Fibroblast of pulmonary artery (primary cell): ENCODE measurements around the gene PLA2R1.

ENCODE experiments used
- DNase-seq: peaks from one replicate; pipeline ENCODE4 v3.0.0-alpha.2; 2010; ENCODE audit warnings: low read depth
- H3K4me3 ChIP-seq: replicated peaks from 2 replicates; pipeline ENCODE4 v1.5.1; 2011; ENCODE audit warnings: low read depth, mild to moderate bottlenecking, control low read depth, low read length, moderate library complexity
- TF ChIP-seq, protein P1 (sequence below): IDR thresholded peaks from 2 replicates; pipeline ENCODE4 v1.5.1; 2011; ENCODE audit warnings: mild to moderate bottlenecking, control low read depth, low read length, inconsistent platforms; ENCODE audit errors: missing control alignments

Gene PLA2R1

DNA sequence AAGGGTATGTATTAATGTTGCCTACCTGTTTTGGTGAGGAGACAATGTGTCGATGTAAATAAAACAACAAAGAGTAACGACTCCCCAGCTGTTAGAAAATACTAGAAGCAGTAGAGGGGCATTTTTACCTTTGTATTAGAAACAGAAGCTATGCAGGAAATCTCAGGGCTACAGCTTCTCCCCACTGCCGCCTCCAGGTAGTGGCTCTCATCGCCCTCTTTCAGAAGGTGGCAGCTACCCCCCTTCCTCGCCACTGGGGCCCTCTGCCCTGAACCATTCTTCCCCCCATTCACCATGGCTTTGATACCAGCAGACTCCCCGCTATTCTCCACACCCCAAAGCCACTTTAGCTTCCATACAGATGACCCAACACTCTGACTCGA is 6.7 kb downstream of the PLA2R1 start:
- TF ChIP-seq, protein P1, sequence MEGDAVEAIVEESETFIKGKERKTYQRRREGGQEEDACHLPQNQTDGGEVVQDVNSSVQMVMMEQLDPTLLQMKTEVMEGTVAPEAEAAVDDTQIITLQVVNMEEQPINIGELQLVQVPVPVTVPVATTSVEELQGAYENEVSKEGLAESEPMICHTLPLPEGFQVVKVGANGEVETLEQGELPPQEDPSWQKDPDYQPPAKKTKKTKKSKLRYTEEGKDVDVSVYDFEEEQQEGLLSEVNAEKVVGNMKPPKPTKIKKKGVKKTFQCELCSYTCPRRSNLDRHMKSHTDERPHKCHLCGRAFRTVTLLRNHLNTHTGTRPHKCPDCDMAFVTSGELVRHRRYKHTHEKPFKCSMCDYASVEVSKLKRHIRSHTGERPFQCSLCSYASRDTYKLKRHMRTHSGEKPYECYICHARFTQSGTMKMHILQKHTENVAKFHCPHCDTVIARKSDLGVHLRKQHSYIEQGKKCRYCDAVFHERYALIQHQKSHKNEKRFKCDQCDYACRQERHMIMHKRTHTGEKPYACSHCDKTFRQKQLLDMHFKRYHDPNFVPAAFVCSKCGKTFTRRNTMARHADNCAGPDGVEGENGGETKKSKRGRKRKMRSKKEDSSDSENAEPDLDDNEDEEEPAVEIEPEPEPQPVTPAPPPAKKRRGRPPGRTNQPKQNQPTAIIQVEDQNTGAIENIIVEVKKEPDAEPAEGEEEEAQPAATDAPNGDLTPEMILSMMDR: no peak
- no peak for DNase-seq
- no peak overlapping the region for H3K4me3 ChIP-seq

DNA sequence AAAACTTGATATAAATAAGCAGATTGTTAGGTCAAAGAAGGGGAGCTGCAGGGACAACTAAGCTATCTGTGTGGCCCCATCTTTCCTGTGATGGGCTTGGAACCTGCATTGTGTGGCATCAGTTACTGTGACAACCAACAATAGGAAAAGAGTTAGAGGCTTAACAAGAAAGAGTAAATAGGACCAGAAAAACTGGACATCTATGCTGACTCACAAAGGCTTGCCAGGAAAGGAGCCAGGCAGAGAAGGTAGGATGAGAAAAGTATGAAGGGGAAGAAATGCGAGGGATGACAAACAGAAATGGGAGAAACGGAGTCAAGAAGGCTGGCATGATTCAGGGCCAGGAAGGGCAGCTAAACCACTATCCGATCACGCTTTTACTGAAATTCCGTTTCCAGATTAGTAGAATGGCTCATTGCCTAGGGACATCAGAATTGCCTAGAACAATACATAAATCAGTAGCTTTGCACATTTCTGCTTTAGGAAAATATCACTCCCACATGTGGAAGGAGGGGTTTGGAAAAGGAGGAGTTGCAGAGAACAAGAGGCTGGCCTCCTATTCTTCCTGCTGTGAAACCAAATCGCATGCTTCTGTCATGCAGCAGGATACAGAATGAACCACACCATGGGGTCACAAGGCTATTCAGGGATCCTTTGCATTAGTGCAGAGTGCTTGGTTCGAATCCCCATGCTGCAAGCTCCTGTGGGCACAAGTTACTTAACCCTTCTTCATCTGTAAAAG is 7.3 kb downstream of the PLA2R1 start:
- peak; percentile 84 for DNase-seq
- no peak overlapping the region for H3K4me3 ChIP-seq
- TF ChIP-seq, protein P1: no peak

DNA sequence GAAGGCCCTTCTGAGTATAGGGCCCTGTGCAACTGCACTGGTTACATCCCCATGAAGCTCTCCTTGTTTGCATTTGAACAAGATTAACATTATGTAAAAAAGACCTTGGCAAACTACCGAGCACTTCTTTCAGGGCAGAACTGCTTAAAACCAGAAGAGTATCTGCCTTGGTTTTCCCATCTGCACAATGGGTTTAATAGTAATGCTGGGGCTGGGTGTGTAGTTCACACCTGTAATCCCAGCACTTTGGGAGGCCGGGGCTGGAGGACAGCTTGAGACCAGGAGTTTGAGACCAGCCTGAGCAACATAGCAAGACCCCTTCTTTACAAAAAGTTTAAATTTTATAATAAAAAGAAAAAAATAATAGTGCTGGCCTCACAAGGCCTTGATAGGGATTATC is 8.5 kb downstream of the PLA2R1 start:
- TF ChIP-seq, protein P1: no peak
- DNase-seq: no peak
- no peak overlapping the region for H3K4me3 ChIP-seq

- no peak overlapping the region for H3K4me3 ChIP-seq
- TF ChIP-seq, protein P1: no peak
- no peak for DNase-seq
These were observed 9.9 kb downstream of the PLA2R1 start for GRCh38 chr2:160052531-160052930.

GRCh38 chr2:160051371-160051800 is 11.0 kb downstream of the PLA2R1 start:
- TF ChIP-seq, protein P1: no peak
- DNase-seq: no peak
- no peak overlapping the region for H3K4me3 ChIP-seq

- TF ChIP-seq, protein P1: no peak
- no peak for DNase-seq
- H3K4me3 ChIP-seq: no peak overlapping the region
These were observed 12.3 kb downstream of the PLA2R1 start for GRCh38 chr2:160050147-160050546.

- H3K4me3 ChIP-seq: no peak overlapping the region
- TF ChIP-seq, protein P1: no peak
- no peak for DNase-seq
These were observed 16.7 kb downstream of the PLA2R1 start for GRCh38 chr2:160045703-160046210.
